Measurements from ENCODE around the gene TMEM9. TPM values are rescaled to one million over a fixed set of nuclear protein-coding genes. Genes with fewer than 3 reads are reported as not detected.

Gene TMEM9
- 77.9 and 81.0 TPM in 2 replicates for total RNA-seq (2014; rRNA removed; shearing (Covaris generic))
- polyA plus RNA-seq (2016; fragmentation: Nextera tagmentation; extraction: Ambion mirVana), result 70.3 and 76.8 TPM in 2 replicates

GRCh38 chr1:201154389-201155165 lies at the start of gene TMEM9:
Gene TMEM9 (minus strand): TSS chr1:201154474. CDS start chr1:201153923, 551 bp downstream.
- peak within 1 kb of the TSS; percentile 95 for H2AFZ ChIP-seq
- no peaks in the 10 kb centered on the region for H3K9me3 ChIP-seq (ENCODE audit: low read depth)
- 7 to 8% methylated on average over 31 of the region's 31 CpGs for WGBS, 2 experiments (ENCODE audit: low coverage in 1 of 2, low lambda C conversion rate in 2 of 2, missing lambda C conversion rate in 2 of 2)
- peak within 1 kb of the TSS; percentile 96 for H3K4me2 ChIP-seq (ENCODE audit: unreplicated experiment)
- no peaks in the 10 kb centered on the region for H4K20me1 ChIP-seq (ENCODE audit: insufficient read depth)
- no peaks in the 10 kb centered on the region for H3K9me2 ChIP-seq (ENCODE audit: insufficient read depth)
- H3K36me3 ChIP-seq (ENCODE audit: low read depth), result no peaks in the 10 kb centered on the region
- H3K4me1 ChIP-seq (ENCODE audit: insufficient read depth), result peaks cover 8% of the 10 kb centered on the region
- TF ChIP-seq EZH2phosphoT487 (IDR thresholded peaks at IDR 0.05; ENCODE audit: insufficient read depth, low read depth) (no peak), EZH2 (IDR thresholded peaks at IDR 0.05; ENCODE audit: insufficient read depth, poor library complexity, severe bottlenecking) (no peak)
- peak; percentile 96 for DNase-seq
- H3K27me3 ChIP-seq (replicated peaks; ENCODE audit: insufficient read depth), result no peaks in the 10 kb centered on the region
- peaks cover 12% of the 10 kb centered on the region for H3K79me2 ChIP-seq (ENCODE audit: insufficient read depth)
- peak within 1 kb of the TSS; percentile 85 for H3K9ac ChIP-seq
- in situ Hi-C loops (cut with MboI), result no loop called here
- peak within 1 kb of the TSS; percentile 85 for H3K4me3 ChIP-seq
- no peaks in the 10 kb centered on the region for H3F3A ChIP-seq (ENCODE audit: insufficient read depth)
- no peak within 1 kb of the TSS for H3K27ac ChIP-seq

- WGBS, 2 experiments (ENCODE audit: low coverage in 1 of 2, low lambda C conversion rate in 2 of 2, missing lambda C conversion rate in 2 of 2), result 85 to 86% methylated on average over 3 of the region's 3 CpGs
- Histone ChIP-seq H3K4me2 (ENCODE audit: unreplicated experiment) (no peak overlapping the region), H3K27me3 (replicated peaks; ENCODE audit: insufficient read depth) (0 out of 2 replicates have a peak, but pooled peaks cover 5% of the 10 kb centered on the region), H3K36me3 (ENCODE audit: low read depth) (no peaks in the 10 kb centered on the region), H3K27ac (no peak overlapping the region), H3K4me3 (no peak overlapping the region), H3F3A (ENCODE audit: insufficient read depth) (no peaks in the 10 kb centered on the region), H3K79me2 (ENCODE audit: insufficient read depth) (no peaks in the 10 kb centered on the region), H3K9ac (no peak overlapping the region), H4K20me1 (ENCODE audit: insufficient read depth) (no peaks in the 10 kb centered on the region), H3K4me1 (ENCODE audit: insufficient read depth) (no peaks in the 10 kb centered on the region), H3K9me2 (ENCODE audit: insufficient read depth) (no peaks in the 10 kb centered on the region), H3K9me3 (ENCODE audit: low read depth) (no peaks in the 10 kb centered on the region), H2AFZ (no peak overlapping the region)
- TF ChIP-seq EZH2phosphoT487 (IDR thresholded peaks at IDR 0.05; ENCODE audit: insufficient read depth, low read depth) (no peak), EZH2 (IDR thresholded peaks at IDR 0.05; ENCODE audit: insufficient read depth, poor library complexity, severe bottlenecking) (no peak)
- no peak for DNase-seq
- in situ Hi-C loops (cut with MboI), result no loop called here
Observed at GRCh38 chr1:201198598-201198997, 44.3 kb upstream of the TMEM9 start.

- in situ Hi-C loops (cut with MboI), result no loop called here
- Histone ChIP-seq H3F3A (ENCODE audit: insufficient read depth) (0 out of 2 replicates have a peak, but pooled peaks cover 13% of the 10 kb centered on the region), H4K20me1 (ENCODE audit: insufficient read depth) (no peaks in the 10 kb centered on the region), H3K4me3 (no peak overlapping the region), H3K27ac (no peak overlapping the region), H3K9ac (no peak overlapping the region), H3K27me3 (replicated peaks; ENCODE audit: insufficient read depth) (no peaks in the 10 kb centered on the region), H3K79me2 (ENCODE audit: insufficient read depth) (no peaks in the 10 kb centered on the region), H2AFZ (no peak overlapping the region), H3K9me2 (ENCODE audit: insufficient read depth) (no peaks in the 10 kb centered on the region), H3K9me3 (ENCODE audit: low read depth) (no peaks in the 10 kb centered on the region), H3K4me2 (ENCODE audit: unreplicated experiment) (no peak overlapping the region), H3K36me3 (ENCODE audit: low read depth) (no peaks in the 10 kb centered on the region), H3K4me1 (ENCODE audit: insufficient read depth) (peaks cover 17% of the 10 kb centered on the region)
- DNase-seq, result no peak
- TF ChIP-seq EZH2phosphoT487 (IDR thresholded peaks at IDR 0.05; ENCODE audit: insufficient read depth, low read depth) (no peak), EZH2 (IDR thresholded peaks at IDR 0.05; ENCODE audit: insufficient read depth, poor library complexity, severe bottlenecking) (no peak)
- 77 to 81% methylated on average over 6 of the region's 6 CpGs for WGBS, 2 experiments (ENCODE audit: low coverage in 1 of 2, low lambda C conversion rate in 2 of 2, missing lambda C conversion rate in 2 of 2)
Observed at GRCh38 chr1:201194046-201194445, 39.8 kb upstream of the TMEM9 start.

- H2AFZ ChIP-seq, result no peak overlapping the region
- H3K9me2 ChIP-seq (ENCODE audit: insufficient read depth), result no peaks in the 10 kb centered on the region
Observed at GRCh38 chr1:201192261-201192788, 38.1 kb upstream of the TMEM9 start.

More at GRCh38 chr1:201192261-201192788, 38.1 kb upstream of the TMEM9 start:
- no peaks in the 10 kb centered on the region for H3K9me3 ChIP-seq (ENCODE audit: low read depth)
- H3K36me3 ChIP-seq (ENCODE audit: low read depth), result no peaks in the 10 kb centered on the region
- in situ Hi-C loops (cut with MboI), result no loop called here
- H3K27me3 ChIP-seq (replicated peaks; ENCODE audit: insufficient read depth), result no peaks in the 10 kb centered on the region
- H3F3A ChIP-seq (ENCODE audit: insufficient read depth), result 0 out of 2 replicates have a peak, but pooled peaks cover 13% of the 10 kb centered on the region
- no peak overlapping the region for H3K27ac ChIP-seq
- 33 to 53% methylated on average over 3 of the region's 3 CpGs for WGBS, 2 experiments (ENCODE audit: low coverage in 1 of 2, low lambda C conversion rate in 2 of 2, missing lambda C conversion rate in 2 of 2)
- DNase-seq, result peak; percentile 47
- no peaks in the 10 kb centered on the region for H3K79me2 ChIP-seq (ENCODE audit: insufficient read depth)
- peaks cover 17% of the 10 kb centered on the region for H3K4me1 ChIP-seq (ENCODE audit: insufficient read depth)
- no peak overlapping the region for H3K4me2 ChIP-seq (ENCODE audit: unreplicated experiment)
- H4K20me1 ChIP-seq (ENCODE audit: insufficient read depth), result no peaks in the 10 kb centered on the region
- no peak overlapping the region for H3K4me3 ChIP-seq
- no peak for TF ChIP-seq EZH2phosphoT487 (IDR thresholded peaks at IDR 0.05; ENCODE audit: insufficient read depth, low read depth)
- no peak for TF ChIP-seq EZH2 (IDR thresholded peaks at IDR 0.05; ENCODE audit: insufficient read depth, poor library complexity, severe bottlenecking)
- no peak overlapping the region for H3K9ac ChIP-seq
